ENCODE data around the gene STIM1.
A peak's percentile ranks its signal among the peaks of the same experiment; 100 is the strongest.
"Not testable (repeated sequence)": the region's sequence is repeated elsewhere in the genome, so short reads cannot be mapped to it uniquely, and the experiment has no call there.

The STIM1 gene

GRCh38 chr11:3989276-3989920 lies 133.9 kb downstream of the STIM1 start:
- DNase-seq: peak; percentile 72

GRCh38 chr11:3989921-3990290 lies 134.4 kb downstream of the STIM1 start:
- DNase-seq: no peak

GRCh38 chr11:3990406-3990805 lies 134.9 kb downstream of the STIM1 start:
- no peak for DNase-seq

GRCh38 chr11:3992964-3993363 lies 137.5 kb downstream of the STIM1 start:
- no peak for DNase-seq

GRCh38 chr11:3994030-3994640 lies 138.7 kb downstream of the STIM1 start:
- no peak for DNase-seq

- DNase-seq: peak; percentile 74
Measured at GRCh38 chr11:3995307-3995706, 139.8 kb downstream of the STIM1 start.

GRCh38 chr11:3995949-3996554 lies 140.6 kb downstream of the STIM1 start:
- peak; percentile 81 for DNase-seq

- DNase-seq: no peak
Measured at GRCh38 chr11:3996651-3997050, 141.2 kb downstream of the STIM1 start.

GRCh38 chr11:4004753-4005152 lies 149.3 kb downstream of the STIM1 start:
- DNase-seq: not testable (repeated sequence)

- DNase-seq: no peak
Measured at GRCh38 chr11:4006946-4007680, 151.6 kb downstream of the STIM1 start.

GRCh38 chr11:4008116-4008515 lies 152.7 kb downstream of the STIM1 start:
- DNase-seq: no peak

- not testable (repeated sequence) for DNase-seq
Measured at GRCh38 chr11:4016602-4017001, 161.1 kb downstream of the STIM1 start.

GRCh38 chr11:4017129-4017528 lies 161.7 kb downstream of the STIM1 start:
- no peak for DNase-seq

- peak; percentile 79 for DNase-seq
Measured at GRCh38 chr11:4018641-4019040, 163.2 kb downstream of the STIM1 start.

GRCh38 chr11:4019891-4020290 lies 164.4 kb downstream of the STIM1 start:
- DNase-seq: no peak

GRCh38 chr11:4022669-4023068 lies 167.2 kb downstream of the STIM1 start:
- no peak for DNase-seq

- no peak for DNase-seq
Measured at GRCh38 chr11:4025248-4025966, 169.9 kb downstream of the STIM1 start.

- DNase-seq: no peak
Measured at GRCh38 chr11:4025967-4026324, 170.5 kb downstream of the STIM1 start.

GRCh38 chr11:4026389-4026788 lies 170.9 kb downstream of the STIM1 start:
- no peak for DNase-seq

- DNase-seq: no peak
Measured at GRCh38 chr11:4027746-4028145, 172.3 kb downstream of the STIM1 start.

- no peak for DNase-seq
Measured at GRCh38 chr11:4030197-4030596, 174.7 kb downstream of the STIM1 start.

GRCh38 chr11:4032097-4032496 lies 176.6 kb downstream of the STIM1 start:
- DNase-seq: no peak

- no peak for DNase-seq
Measured at GRCh38 chr11:4035985-4036384, 180.5 kb downstream of the STIM1 start.

Data from islet precursor cell (in vitro differentiated cells).